C4-2B (cell line): ENCODE measurements around the gene SMYD4.

Experiments
- H3K27ac ChIP-seq: fragments of 450-650 bp; 2 replicates; pipeline ENCODE4 v1.5.1; 2017
- ZFX ChIP-seq: fragments of 450-650 bp; IDR thresholded peaks from 2 replicates; pipeline ENCODE4 v1.6.1; 2017
- TF ChIP-seq, protein P1 (sequence below): fragments of 450-650 bp; conservative IDR thresholded peaks from 2 replicates; pipeline ENCODE4 v1.5.1; 2017; ENCODE audit warnings: mild to moderate bottlenecking

The SMYD4 gene

DNA sequence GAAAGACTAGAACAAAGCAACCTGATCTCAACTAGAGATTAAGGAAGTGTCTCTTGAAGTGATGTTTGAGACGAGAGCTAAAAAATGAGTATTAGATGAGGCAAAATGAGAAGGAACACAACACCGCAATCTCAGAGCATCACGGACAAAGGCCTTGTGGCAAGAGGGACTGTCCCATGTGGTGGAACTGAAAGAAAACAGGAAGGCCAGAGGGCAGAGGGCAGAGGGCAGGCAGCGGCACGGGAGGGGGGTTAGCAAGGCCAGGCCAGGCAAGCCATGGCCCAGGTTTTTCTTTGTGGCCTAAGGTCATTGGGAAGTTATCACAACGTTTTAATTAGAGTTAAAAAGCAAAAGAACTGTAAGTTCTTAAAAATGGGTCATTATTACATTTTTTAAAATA, 22.6 kb upstream of the SMYD4 start:
- TF ChIP-seq ZFX: no peak
- TF ChIP-seq, protein P1, sequence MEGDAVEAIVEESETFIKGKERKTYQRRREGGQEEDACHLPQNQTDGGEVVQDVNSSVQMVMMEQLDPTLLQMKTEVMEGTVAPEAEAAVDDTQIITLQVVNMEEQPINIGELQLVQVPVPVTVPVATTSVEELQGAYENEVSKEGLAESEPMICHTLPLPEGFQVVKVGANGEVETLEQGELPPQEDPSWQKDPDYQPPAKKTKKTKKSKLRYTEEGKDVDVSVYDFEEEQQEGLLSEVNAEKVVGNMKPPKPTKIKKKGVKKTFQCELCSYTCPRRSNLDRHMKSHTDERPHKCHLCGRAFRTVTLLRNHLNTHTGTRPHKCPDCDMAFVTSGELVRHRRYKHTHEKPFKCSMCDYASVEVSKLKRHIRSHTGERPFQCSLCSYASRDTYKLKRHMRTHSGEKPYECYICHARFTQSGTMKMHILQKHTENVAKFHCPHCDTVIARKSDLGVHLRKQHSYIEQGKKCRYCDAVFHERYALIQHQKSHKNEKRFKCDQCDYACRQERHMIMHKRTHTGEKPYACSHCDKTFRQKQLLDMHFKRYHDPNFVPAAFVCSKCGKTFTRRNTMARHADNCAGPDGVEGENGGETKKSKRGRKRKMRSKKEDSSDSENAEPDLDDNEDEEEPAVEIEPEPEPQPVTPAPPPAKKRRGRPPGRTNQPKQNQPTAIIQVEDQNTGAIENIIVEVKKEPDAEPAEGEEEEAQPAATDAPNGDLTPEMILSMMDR: no peak
- H3K27ac ChIP-seq: no peak overlapping the region

DNA sequence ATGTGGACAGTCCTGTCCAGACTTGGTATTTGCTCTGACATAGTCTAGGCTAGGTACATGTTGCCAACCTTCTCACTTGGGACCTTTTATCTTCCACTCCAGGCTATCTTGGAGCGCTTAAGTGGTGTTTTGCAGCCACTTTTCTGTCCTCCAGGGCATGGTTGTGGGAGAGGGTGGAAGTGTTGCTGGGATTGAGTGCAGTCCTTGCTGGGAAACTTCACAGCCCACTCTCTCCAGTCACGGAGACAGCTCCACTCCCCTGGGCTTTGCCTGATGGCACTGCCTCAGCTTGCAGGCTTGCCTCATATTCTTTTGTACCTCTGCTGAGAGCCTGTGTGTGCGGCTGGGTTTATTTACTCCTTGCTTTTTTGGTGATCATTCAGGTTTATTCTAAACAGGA, 17.5 kb upstream of the SMYD4 start:
- TF ChIP-seq ZFX: no peak
- TF ChIP-seq, protein P1: no peak
- no peak overlapping the region for H3K27ac ChIP-seq

DNA sequence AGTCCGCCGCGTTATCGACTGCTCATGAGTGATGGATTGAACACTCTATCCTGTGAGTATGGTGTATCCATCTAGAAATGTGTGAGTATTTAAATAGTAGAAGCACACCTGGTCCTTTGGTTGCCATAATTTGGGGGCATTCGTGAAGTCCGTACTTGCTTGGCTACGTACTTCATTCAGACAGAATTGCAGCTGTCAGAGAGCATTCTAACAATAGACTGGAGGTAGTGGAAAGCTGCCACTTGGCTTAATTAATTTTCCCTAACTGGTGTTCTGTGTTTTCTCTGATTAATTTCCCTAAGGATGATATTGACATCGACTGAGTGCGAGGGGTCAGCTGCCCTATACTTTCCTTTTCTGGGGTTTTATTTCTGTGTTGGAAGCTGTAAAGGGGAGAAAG, 14.2 kb upstream of the SMYD4 start:
- no peak overlapping the region for H3K27ac ChIP-seq
- no peak for TF ChIP-seq ZFX
- TF ChIP-seq, protein P1: no peak

DNA sequence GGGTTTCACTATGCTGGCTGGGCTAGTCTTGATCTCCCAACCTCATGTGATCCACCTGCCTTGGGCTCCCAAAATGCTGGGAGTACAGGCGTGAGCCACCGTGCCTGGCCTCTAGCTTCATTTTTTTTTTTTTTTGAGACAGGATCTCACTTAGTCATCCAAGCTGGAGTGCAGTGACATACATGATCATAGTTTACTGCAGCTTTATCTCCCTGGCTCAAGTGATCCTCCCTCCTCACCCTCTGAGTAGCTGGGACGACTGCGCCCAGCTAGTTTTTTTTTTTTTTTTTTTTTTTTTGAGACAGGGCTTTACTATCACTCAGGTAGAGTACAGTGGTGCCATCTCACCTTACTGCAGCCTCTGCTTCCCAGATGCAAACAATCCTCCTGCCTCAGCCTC, 9.8 kb upstream of the SMYD4 start:
- TF ChIP-seq ZFX: no peak
- TF ChIP-seq, protein P1: no peak
- H3K27ac ChIP-seq: no peak overlapping the region

DNA sequence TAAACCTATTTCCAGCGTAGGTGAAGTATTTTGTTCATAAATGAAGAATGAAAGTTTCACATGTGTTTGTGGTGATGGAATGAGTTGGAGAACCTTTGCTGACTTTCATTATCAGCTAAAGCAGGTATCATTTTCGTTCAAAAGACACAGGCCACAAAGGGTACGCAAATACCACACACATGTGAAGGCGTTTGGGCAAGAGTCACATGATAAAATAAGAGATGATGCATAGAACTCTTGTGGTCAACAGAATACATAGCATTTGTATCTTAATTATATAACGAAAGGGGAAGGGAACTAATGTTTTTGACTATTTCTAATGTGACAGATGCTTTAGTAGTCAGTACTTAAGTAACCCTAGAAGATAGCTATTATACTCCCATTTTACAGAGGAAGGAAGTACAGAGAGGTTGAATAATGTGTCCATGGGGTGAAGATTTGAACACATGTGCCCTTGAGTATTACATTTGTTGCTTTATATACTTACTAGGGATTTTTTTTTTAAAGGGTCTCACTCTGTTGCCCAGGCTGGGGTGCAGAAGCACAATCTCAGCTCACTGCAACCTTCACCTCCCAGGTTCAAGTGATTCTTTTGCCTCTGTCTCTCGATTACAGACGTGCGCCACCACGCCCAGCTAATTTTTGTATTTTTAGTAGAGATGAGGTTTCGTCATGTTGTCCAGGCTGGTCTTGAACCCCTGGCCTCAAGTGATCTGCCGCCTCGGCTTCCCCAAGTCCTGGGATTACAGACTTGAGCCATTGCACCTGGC, 4.9 kb upstream of the SMYD4 start:
- H3K27ac ChIP-seq: no peak overlapping the region
- TF ChIP-seq ZFX: no peak

DNA sequence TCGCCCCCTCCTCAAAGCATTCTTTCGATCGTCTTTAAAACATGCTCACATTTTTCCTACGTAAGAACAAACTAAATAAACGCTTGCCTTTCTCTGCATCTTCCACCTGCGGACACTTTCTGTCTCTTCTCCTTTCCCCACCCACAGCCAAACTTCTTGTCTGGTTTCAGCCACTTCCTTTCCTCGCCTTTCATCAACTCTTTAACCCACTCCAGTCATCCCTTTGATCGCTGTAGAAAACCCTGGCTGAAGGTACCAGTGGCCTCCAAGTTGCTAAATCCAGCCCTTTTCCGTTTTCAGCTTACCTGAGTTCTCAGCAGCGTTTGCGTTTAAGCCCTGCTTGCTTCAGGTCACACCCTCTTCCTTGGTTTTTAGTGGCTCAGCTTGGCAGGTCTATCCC, 586 bp upstream of the SMYD4 start:
- peak overlapping the region; percentile 90 for H3K27ac ChIP-seq
- TF ChIP-seq, protein P1: no peak
- TF ChIP-seq ZFX: no peak

DNA sequence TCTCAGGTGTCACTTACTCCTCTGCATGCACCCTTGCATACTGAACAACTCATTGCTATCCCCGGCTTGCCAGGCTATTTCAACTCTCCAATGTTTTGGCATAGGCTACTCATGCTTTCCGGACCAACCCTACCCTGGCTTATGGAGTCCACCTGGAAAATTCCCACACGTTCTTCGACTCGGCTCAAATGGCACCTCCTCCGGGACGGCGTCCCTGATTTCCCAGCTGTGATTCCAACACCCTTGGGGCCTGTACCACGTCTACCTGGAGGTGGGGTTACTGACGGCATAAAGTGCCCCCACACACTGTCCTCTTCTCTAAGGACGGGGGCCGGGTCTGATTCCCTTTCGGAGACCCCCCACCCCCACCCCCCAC, 498 bp downstream of the SMYD4 start:
- peak overlapping the region; percentile 90 for H3K27ac ChIP-seq
- TF ChIP-seq ZFX: no peak
- TF ChIP-seq, protein P1: no peak

DNA sequence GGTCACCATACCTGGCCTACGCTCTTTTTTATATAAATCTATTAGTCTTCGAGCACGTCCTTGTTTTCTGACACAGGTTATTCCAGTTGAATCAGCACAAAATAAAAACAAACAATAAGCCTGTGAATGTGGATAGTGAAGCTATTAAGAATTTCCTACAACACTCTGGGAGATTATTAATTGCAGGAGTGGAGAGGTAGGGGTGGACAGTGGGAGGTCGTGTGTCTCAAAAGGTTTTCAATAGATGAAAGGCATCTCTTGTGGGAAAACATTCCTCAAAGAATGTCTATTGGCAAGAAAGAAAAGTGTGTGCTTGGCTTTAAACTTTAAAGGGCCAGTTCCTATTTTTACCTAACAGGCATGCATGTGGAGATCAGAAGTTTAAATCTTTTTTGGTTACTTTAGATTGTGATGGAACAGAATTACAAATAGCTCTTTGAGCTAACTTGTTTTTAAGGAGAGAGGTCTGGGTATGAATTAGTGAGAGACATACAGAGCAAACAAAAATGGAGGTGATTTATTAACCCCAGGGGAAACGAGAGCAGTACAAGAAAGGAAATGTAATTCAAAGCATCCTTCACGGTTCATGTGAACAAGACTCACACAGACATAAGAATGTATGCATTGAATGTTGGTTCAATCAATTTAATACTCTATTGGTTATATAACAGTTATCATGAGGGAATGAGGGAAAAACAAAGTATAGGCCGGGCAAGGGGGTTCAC, 9.0 kb downstream of the SMYD4 start:
- TF ChIP-seq, protein P1: no peak
- no peak for TF ChIP-seq ZFX

More for the DNA sequence above, 9.0 kb downstream of the SMYD4 start:
- H3K27ac ChIP-seq: no peak overlapping the region
